Upper lobe of left lung (tissue), 4 donors: ENCODE results near the gene TMEM44.

Experiments
- CTCF ChIP-seq, 6 experiments: fragments of 450-650 bp in 4 of 6; fragments of 200-600 bp in 2 of 6; sonication (generic) in 2 of 6; IDR thresholded peaks; one replicate each; pipeline ENCODE4 v1.5.1; 2016 to 2019; ENCODE audit warnings: antibody characterized with exemption in 6 of 6
- EP300 ChIP-seq, 4 donors: sonication (generic); formaldehyde crosslinking; IDR thresholded peaks; one replicate each; pipeline ENCODE4 v1.5.1; 2017; ENCODE audit warnings: antibody characterized with exemption in 4 of 4, control low read depth in 2 of 4
- POLR2AphosphoS5 ChIP-seq, 2 donors: sonication (generic); formaldehyde crosslinking; IDR thresholded peaks; one replicate each; pipeline ENCODE4 v1.5.1; 2017; ENCODE audit warnings: antibody characterized with exemption in 2 of 2

DNA sequence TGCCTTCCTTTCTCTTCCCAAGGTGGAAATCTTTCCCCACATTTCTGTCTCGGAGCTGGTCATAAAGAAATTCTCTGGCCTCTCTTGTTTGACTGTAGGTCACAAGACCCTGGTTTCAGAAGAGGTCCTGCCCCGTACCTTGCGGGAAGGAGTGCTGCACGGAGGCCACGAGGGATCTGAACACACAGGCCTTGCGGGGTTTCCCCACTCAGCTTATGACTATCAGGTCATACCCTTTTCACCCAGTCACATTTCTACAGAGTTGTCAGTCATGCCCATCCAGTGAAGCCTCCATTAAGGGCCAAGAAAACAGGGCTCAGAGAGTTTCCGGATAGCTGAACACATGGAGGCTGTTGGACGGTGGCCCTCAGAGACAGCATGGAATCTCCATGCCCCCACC lies 91.7 kb downstream of the TMEM44 start:
- TF ChIP-seq CTCF (IDR thresholded peaks at IDR 0.05): no peak
- TF ChIP-seq POLR2AphosphoS5 (IDR thresholded peaks at IDR 0.05): no peak
- no peak for TF ChIP-seq EP300 (IDR thresholded peaks at IDR 0.05)
